H1 (cell line): ENCODE data around the gene TROAP. TPM values are rescaled to one million over a fixed set of nuclear protein-coding genes. Genes with fewer than 3 reads are reported as not detected.

ENCODE experiments used
- BACH1 ChIP-seq: IDR thresholded peaks from 2 replicates; pipeline ENCODE4 v1.6.1; 2012; ENCODE audit warnings: low read length, improper control_type of control experiment
- CBX8 ChIP-seq: fragments of 300-800, 300-1000 bp; sonication (generic); IDR thresholded peaks from 2 replicates; pipeline ENCODE4 v1.7.1; 2016; ENCODE audit warnings: low read depth, low read length, borderline replicate concordance
- GABPA ChIP-seq: IDR thresholded peaks from 2 replicates; pipeline ENCODE4 v1.6.1; 2011; ENCODE audit warnings: mild to moderate bottlenecking, low read length, moderate library complexity, borderline replicate concordance; ENCODE audit not compliant: insufficient read depth
- POLR2A ChIP-seq, 2 experiments: IDR thresholded peaks; 1 replicate in 1 of 2; 2 replicates in 1 of 2; pipeline ENCODE4 v1.6.1; 2011; ENCODE audit warnings: low read depth in 2 of 2, low read length in 2 of 2, mild to moderate bottlenecking in 2 of 2; ENCODE audit errors: control extremely low read depth in 1 of 2
- SAP30 ChIP-seq: fragments of 300-600 bp; sonication (generic); IDR thresholded peaks from 2 replicates; pipeline ENCODE4 v1.7.1; 2012; ENCODE audit warnings: low read length, moderate library complexity, mild to moderate bottlenecking, inconsistent platforms; ENCODE audit not compliant: insufficient read depth, insufficient replicate concordance
- SIN3A ChIP-seq, 2 experiments: IDR thresholded peaks in 1 of 2; conservative IDR thresholded peaks in 1 of 2; 2 replicates each; pipeline ENCODE4 v1.6.1; 2011 to 2012; ENCODE audit warnings: low read length in 2 of 2, improper control_type of control experiment in 1 of 2, low read depth in 1 of 2, mild to moderate bottlenecking in 1 of 2
- SIRT6 ChIP-seq: IDR thresholded peaks from one replicate; pipeline ENCODE4 v1.7.1; 2012; ENCODE audit warnings: low read length, inconsistent platforms
- SUZ12 ChIP-seq: fragments of 200-600 bp; sonication (generic); IDR thresholded peaks from 2 replicates; pipeline ENCODE4 v1.6.1; 2012; ENCODE audit warnings: mild to moderate bottlenecking, inconsistent platforms, low read length, moderate library complexity, mixed read lengths
- TAF7 ChIP-seq: optimal IDR thresholded peaks from 2 replicates; pipeline ENCODE3; 2011; ENCODE audit warnings: low read depth, mild to moderate bottlenecking, inconsistent platforms, low read length, moderate library complexity, borderline replicate concordance
- TEAD4 ChIP-seq: IDR thresholded peaks from 2 replicates; pipeline ENCODE4 v1.6.1; 2012; ENCODE audit warnings: low read depth, low read length, inconsistent platforms, mixed read lengths
- polyA plus RNA-seq, 7 experiments: library from polyadenylated mRNA; depleted of rRNA in 3 of 7; stranded (reverse) in 5 of 7; unstranded in 2 of 7; fragments of >200 nt in 5 of 7; fragments of 200-250 nt in 2 of 7; gene quantifications; 1 replicate in 5 of 7; 2 replicates in 1 of 7; 4 replicates in 1 of 7; pipeline versions ENCODE4 v1.2.1 to v1.2.3, GENCODE V29; 2011 to 2013; ENCODE audit warnings: missing spikeins in 2 of 7, mixed read lengths in 2 of 7
- total RNA-seq: library from RNA; stranded (reverse); fragmentation: NEBNext Ultra II Directional; extraction: Animal tissue kit (Norgen Biotek cat#: 25700); gene quantifications from 2 replicates; pipeline ENCODE4 v1.2.1, GENCODE V29; 2021

The TROAP gene
- total and polyA plus RNA-seq, 2 of the 8 experiments (the other 6 are each of a cell fraction or from before 2014, with no cell fraction given): 36.7 to 52.0 TPM

- TF ChIP-seq SUZ12: no peak
- TF ChIP-seq GABPA: no peak
- TF ChIP-seq CBX8: no peak
- TF ChIP-seq POLR2A (IDR thresholded peaks at IDR 0.05; ENCODE audit: control extremely low read depth in 1 of 2, low read depth in 2 of 2, low read length in 2 of 2): no peak
- TF ChIP-seq SIRT6: no peak
- no peak for TF ChIP-seq TAF7
- no peak for TF ChIP-seq SIN3A (conservative IDR thresholded peaks at IDR 0.05 in 1 of 2, IDR thresholded peaks at IDR 0.05 in 1 of 2; ENCODE audit: low read depth in 1 of 2, low read length in 2 of 2)
- TF ChIP-seq BACH1: no peak
- TF ChIP-seq TEAD4: no peak
- no peak for TF ChIP-seq SAP30
Measured at GRCh38 chr12:49365542-49365941, 42.5 kb downstream of the TROAP start (continued).
